T-helper 2 cell treated with Interferon-gamma antibody and Interleukin-4, amounts not matched to agents 100 ng/mL and 5 ng/mL, for 36 hours (primary cell): ENCODE measurements around the gene GSE1. TPM values are rescaled to one million over a fixed set of nuclear protein-coding genes. Genes with fewer than 3 reads are reported as not detected.

ENCODE experiments used
- intact Hi-C: fragments of 100-400 bp; cut with micrococcal nuclease; formaldehyde crosslinking; loops from one replicate; pipeline ENCODE4 v1.15.1; 2023
- total RNA-seq: library from RNA; stranded (reverse); gene quantifications from 2 replicates; pipeline ENCODE4 v1.2.3, GENCODE V29; 2022

Gene GSE1
- total RNA-seq = 56.9 and 58.8 TPM in 2 replicates

DNA sequence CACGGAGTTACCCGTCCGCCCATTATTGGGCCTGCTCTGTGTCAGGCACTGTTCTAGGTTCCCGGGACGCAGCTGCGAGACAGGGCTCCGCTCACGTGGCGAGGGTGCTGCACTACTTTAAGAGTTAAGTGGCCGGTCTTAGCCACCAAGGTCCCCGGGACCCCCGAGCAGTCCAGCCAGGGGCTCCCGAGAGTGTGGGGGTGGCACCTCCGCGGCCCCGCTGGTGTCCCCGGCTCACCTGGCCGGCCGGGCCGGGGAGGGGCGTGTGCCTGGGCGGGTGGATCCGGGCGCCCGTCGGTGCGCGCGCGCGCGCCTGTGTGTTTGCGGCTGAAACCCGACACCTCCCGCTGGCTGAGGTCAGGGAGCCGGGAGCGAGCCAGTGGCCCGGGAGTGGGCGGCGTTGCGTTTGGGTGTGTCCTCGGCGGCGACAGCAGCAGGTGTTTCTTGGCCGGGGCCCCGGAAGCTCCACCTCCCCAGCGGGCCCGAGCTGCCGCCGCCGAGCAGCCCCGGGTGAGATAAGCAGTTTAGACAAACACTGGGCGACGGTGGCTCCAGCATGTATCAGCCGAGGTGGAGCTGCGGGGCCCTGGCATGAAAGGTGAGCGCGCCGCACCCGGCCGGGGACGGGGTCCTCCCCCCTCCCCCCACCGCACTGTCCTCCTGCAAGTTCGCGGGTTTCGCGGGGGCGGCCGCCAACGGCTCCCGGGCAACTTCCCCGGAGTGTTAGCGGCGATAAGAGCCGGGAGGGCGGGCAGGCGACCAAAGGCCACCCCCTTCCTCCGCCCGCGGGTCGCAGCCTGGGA is at the start of gene GSE1:
TSS of gene GSE1 (plus strand) at position 522 of the 803 bp plus-strand sequence. CDS start at position 592, 70 bp downstream.
- intact Hi-C loops = loop anchor here (1.0 to 2.0 kb wide), 2 partner anchors 59 to 310 kb away; no protein-coding TSS in a partner anchor

DNA sequence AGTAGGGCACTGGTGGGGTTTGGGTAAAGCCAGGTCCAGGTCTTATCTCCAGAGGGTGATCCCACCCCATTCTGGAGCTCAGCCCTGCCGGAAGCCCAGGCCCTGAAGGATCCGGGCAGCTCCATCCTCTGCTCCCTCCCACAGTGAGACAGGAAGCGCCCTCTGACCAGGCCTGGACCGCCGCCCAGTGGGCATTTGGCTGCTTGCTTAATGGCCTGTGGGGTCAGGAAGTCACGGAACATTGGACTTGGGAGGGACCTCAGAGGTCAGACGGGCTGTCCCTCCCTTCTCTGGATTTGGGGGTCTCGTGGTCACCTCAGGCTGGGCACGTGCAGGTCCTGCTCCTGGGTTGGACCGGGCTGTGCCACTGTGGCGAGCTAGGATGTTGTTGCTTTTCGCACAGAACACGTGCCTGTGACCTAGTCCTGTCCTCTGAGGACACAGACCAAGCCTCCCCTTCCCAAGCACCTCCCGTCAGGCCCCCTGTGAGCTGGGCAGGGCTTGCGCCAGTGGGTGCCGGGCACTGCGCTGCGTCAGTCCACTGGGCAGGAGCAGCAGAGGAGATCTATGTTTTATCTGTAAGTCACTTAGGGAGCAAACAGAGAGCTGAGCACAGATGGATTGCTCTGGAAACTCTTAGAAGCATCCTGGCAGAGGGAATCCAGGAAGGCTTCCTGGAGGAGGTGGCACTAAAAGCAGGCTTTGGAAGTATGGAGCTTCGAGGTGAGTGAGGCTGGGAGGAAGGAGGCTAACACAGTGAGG is 49.4 kb upstream of the GSE1 start:
- intact Hi-C loops = no loop called here

DNA sequence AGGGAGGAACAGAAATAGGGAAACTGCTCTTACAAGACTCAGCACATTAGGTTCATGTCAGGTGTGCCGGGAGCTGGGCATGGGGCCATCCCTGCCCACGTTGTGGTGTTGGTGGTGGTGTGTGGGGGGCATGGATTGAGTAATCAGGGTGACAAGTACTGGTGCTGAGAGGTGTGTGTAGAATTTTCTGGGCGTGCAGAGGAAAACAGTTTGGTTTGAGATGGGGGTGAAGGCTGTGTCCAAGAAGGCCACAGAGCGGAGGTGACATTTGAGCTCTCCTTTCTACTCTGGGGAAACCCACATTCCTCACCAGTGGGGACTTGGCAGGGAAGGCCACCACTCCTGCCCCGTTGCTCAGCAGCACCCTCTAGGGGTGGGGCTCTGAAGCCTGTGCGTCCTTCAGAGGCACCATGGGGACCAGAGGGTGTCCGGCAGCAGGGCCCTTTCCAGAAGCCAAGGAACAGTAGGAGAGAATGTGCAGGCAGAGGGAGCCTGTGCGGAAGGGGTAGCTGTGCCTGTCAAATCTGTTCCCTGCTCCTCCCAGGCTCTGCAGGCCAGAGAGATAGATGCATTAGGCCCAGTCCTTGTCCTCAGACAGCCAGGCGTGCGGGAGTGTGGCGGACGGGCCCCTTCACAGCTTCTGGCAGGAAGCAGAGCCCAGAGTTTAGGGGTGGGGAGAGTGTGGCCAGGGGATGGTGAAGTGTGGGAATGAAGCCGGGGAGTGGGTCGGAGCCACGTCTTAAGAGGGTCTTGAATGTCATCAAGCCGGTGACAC is 48.7 kb upstream of the GSE1 start:
- intact Hi-C loops = no loop called here

DNA sequence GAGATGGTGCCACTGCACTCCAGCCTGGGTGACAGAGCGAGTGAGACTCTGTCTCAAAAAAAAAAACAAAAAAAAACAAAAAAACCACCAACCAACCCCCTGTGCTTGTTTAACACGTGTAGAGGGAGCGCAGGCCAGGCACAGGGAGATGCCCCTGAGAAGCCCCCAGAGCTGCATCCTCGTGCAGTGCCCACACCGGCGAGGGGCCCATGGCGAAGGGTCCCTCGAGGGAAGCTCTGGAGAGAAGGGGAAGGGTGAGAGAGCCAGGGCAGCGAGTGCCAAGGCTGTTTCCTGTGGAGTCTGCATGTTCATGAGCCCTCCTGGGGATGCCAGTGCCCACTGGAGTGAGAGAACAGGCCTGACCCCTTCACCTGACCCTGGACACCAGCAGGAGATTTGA is 47.8 kb upstream of the GSE1 start:
- intact Hi-C loops = no loop called here

DNA sequence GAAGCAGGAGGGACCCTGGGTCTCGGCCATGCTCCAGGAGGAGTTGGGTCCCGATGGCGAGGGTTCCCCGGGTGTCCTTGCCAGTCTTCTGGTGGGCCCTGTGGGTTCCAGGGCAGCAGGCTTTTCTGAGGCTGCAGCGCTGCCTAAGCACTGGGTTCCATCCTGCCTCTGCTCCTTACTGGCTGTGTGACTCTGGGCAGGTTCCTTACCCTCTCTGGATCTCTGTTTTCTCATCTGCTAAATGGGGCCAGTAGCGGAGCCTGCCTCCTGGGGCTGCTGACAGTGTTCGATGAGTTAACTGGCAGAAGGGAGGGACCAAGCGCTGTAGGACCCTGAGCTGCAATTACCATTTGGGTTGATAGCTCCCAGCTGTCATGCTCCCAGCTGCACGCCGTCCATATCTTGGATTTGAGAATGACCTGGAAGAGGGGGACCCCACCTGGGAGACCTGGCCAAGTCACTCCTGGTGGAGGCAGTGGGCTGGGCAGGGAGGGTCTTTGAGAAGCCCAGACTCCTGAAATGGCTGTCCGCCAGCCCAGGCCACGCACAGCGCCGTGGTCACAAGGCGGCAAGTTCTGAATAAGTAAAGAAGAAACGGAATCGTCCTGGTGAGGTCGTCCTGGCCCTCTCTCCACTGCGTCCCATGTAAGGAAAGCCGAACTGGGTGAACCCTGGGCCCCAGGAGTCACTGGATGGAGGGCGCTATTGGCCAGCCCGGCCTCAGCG is 47.2 kb upstream of the GSE1 start:
- intact Hi-C loops = no loop called here

DNA sequence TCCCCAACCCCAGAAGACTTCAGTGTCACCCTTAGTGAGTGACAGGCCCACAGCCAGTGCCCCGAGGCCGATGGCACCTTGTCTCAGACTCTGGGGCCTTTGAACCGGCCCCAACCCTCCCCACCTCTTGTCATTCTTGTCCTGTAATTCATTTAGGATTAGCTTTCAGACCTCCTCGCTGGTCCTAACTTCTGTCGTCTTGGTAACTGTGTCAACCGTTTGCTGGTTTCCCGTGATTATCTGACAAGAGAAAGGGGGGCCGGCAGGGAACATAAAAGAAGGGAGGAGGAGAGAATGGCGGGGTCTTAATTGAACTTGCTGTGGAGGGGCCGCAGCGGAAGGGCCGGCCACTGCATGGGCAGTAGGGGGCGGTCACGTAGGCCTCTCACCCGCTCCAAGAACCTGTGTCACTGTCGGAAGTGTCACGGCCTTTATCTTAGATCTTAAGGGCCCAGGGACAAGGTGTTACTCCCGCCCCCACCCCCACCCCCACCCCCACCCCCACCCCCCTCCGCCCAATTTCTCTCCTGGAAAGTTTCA is 46.5 kb upstream of the GSE1 start:
- intact Hi-C loops = no loop called here

DNA sequence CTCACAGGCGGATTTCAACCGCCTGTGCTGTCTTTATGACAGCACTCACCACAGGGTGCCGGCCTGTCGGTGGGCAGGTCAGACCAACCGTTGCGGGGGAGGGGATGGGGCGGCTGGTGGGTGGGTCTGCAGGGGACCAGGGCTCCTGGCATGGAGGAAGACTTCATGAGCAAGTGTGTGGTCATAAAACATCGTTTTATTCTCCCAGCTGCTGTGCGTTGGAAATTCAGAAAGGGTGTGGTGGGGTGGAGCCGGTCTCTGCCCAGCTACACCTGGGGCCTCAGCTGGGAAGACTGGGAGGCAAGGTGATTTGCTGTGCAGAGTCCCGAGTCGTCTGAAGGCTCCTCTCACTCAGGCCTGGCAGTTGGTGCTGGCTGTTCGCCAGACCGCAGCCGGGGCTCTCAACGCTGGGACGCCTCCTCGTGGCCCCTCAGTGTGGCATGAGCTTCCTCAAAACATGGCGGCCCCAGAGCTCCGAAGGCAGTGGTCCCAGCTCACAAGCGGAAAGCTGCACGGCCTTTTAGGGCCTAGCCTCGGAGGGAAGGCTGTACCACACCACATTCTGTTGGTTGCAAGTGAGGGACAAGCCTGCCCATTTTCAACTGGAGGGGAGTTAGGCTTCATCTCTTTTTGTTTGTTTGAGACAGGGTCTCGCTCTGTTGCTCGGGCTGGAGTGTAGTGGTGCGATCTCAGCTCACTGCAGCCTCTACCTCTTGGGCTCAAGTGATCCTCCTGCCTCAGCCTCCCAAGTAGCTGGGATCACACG is 45.8 kb upstream of the GSE1 start:
- intact Hi-C loops = no loop called here

DNA sequence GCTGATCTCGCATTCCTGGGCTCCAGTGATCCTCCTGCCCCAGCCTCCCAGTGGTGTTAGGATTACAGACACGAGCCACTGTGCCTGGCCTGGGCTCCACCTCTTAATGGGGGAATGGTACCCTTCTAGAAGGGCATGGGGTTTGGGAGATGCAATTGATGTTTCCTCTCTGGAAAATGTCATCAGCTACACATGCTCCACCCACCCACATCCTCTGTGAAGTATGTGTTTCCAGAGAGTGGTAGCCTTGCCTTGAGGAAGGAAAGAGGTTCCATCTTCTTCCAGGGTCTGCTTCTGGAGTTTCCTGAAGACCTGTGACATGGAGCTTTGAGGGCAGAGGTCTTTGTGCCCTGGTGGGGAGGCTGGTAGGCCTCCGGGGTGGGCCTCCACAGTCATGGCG is 45.2 kb upstream of the GSE1 start:
- intact Hi-C loops = no loop called here

DNA sequence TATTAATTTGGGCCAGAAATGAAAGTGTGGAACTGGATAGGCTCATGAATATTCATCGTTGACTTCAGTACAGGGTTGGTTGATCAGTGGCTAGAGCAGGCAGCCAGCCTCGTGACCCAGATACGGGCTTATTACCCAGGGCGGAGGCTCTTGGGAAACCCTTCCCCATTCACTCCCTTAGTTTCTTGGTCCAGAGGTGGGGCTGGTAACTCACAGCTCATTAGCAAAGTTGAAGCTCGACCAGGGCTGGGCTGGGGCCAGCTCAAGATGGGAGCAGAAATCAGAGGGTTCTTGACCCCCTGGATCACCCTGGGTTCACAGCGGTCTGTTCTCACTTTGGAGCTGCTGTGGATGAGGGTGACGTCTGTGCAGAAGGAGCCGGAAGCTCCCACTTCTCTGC is 44.6 kb upstream of the GSE1 start:
- intact Hi-C loops = no loop called here

DNA sequence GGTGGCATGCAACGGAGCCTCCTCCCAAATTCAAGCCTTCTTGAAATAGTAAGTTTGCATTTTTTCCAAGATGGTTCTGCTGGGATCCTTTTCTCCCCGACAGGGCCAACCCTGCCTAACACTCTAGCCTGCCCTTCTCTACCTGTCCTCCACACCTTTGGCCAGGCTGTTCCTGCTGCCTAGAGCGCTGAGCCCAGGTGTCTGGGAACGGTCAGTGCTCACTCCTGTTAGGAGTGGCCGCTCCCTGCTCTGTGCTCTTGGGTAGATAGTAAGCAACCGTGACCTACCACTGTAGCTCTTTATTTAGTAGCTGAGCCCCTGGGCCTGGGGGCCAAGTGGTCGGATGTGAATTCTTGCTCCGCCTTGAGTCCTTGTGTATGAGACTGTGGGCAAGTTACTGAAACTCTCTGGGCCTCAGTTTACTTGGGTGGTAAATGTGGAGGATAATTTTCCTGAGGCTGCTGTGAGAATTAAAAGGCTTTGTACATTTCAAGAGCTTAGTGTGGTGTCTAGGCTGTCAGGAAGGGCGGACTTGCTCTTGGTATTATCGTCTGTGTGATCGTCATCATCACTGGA is 44.0 kb upstream of the GSE1 start:
- intact Hi-C loops = no loop called here

DNA sequence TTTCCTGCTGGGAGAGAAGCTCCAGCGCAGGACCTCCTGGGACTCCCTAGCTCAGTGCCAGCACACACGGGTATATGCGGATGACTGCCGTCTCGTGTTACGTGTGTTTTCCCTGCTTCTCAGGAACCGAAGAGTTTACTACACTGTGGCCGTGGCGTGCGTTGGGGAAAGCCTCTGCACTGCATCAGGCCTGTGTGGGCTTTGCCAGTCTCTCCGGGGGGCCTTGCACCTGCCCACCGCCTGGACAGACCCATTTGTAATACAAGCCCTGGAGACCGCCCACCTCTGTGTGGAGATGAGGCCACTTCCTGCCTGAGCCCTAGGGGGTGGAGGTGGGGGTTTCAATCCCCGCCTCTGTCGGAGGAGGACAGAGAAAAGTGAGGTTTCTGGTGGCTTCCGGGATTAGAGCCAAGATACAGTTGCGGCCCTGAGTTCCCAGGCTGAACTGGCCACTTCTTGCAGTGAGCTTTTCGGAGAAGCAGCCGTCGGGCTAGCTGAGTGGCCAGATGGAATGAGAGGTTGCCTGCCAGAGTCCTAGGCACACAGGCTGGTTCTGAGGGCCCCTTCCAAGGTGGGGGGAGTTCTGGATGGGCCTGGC is 43.4 kb upstream of the GSE1 start:
- intact Hi-C loops = loop anchor here (2.0 kb wide), 1 partner anchor 15 kb away; no protein-coding TSS in a partner anchor

DNA sequence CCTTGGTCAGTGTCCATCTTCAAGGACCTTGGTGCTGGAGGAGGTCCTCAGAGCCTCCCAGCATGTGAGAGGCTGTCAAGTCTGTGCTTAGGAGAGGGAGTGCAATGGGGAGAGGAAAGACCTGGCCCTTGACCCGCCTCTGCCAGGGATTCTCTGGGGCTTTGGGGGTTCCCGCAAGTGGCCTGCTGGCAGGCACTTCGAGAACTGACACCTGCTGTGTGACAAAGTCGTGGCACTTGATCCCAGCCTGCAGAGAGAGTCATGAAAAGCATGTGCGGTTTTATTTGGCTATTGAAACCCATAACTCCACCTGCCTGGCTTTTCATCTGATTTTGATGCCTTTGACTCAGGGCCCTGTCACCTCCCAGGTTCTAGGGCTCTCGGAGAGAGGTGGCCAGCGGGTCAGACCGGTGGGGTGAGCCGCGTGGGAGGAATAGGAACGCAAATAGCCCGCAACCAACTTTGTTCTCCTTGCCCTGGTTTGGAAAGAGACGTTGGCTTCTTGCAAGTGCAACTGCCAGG is 42.8 kb upstream of the GSE1 start:
- intact Hi-C loops = loop anchor here (2.0 kb wide), 1 partner anchor 15 kb away; no protein-coding TSS in a partner anchor

DNA sequence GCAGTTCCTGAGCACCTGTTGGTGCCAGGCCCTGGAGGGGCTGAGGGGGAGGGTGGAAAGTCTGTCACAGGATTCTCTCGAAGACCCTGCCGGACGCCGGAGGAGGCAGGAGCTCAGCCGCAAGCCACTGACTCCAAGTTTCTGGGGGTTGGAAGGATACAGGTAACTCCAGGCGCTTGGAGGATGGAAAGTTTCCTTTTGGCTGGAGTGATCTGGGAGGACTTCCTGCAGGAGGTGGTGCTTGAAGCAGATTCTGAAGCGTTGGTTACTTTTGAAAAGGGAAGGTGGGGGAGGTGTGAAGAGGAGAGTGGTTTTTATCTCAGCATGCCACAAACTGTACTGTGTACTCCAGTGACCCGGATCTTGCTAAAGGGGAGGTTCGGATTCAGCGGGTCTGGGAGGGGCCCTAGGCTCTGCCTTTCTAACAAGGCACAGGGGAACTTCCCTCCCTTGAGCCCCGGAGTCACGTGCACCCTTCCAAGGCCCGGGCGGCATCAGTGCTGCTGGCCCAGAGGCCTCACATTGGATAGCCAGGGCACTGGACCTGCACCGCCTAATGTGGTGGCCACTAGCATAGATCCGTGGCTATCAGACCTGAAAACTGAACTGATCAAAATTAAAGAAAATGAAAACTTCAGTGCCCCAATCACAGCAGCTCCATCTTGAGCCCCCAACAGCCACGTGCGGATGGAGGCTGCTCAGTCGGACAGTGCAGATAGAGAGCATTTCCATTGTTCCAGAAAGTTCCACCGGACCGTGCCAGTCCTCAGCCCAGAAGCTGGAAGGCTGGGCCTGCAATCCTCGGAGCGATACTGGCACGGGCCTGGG is 42.2 kb upstream of the GSE1 start:
- intact Hi-C loops = loop anchor here (2.0 kb wide), 1 partner anchor 16 kb away; no protein-coding TSS in a partner anchor

DNA sequence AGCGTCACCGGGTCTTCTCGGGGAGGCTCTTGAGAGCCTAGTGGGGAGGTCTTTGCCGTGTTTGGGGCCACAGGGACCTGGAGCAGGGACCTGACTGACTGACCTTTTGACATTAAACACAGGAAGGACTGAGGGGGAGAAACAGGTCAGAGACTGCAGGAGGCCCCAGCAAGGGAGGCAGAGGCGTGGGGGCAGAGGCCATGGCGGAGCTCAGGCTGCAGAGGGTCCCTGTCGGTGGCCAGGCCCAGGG is 41.6 kb upstream of the GSE1 start:
- intact Hi-C loops = loop anchor here (2.0 kb wide), 1 partner anchor 17 kb away; no protein-coding TSS in a partner anchor

DNA sequence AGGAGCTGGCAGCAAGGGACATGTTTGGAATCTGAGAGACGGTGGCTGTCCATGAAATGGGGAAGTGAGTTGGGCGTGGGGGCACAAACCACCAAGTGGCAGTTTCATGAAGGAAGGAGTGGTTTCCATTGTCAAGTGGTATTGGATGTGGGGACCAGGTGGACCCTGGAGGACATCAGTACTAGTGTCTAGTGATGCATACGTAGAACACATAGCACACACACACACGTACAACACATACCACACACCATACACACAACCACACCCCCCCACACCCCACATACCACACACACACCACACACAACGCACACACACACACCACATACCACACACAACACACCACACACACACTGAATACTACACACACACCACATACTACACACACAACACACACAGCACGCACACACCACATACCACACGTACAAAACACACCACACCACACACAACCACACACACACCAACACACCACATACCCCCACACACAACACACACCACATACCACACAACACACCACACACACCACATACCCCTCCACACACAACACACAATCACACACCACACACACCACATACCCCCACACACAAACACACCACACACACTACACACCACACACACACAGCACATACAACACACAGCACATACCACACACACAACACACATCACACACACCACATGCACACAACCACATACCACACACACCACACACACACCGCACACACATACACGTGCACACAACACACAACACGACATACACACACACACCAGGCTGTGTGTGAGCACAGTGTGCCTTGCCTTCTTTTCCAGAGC is 41.1 kb upstream of the GSE1 start:
- intact Hi-C loops = loop anchor here (2.0 kb wide), 1 partner anchor 17 kb away; no protein-coding TSS in a partner anchor

DNA sequence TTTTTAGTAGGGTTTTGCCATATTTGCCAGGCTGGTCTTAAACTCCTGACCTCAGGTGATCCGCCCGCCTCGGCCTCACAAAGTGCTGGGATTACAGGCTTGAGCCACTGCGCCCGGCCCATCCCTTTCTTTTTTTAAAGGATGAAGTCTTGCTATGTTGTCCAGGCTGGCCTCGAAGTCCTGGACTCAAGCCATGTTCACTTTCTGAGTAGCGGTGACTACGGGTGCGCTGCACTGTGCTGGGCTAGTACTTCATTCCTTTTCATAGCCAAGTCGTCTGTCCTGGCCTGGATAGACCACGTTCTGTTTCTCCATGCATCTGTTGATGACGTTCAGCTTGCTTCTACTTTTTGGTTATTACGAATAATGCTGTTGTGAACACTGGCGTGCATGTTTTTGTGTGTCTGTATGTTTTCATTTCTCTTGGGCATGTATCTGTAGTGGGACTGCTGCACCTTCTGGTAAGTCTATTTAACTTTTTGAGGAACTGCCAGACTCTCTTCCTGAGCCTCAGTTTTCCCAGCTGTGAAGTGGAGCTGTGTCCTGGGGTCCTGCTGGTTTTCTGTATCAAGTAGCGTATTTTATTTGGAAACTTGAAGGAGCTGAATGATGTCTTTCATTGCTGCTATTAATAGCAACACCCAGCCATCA is 40.0 kb upstream of the GSE1 start:
- intact Hi-C loops = no loop called here
